SHP77 (cell line): ENCODE data around the gene ITGB1.

Experiments
- DNase-seq, 2 experiments: peaks; one replicate each; lab custom pipeline; 2025; lab: John Stamatoyannopoulos, UW

The ITGB1 gene

GRCh38 chr10:32888161-32888927, 69.7 kb downstream of the ITGB1 start:
- DNase-seq, result no peak

GRCh38 chr10:32887481-32887880, 70.5 kb downstream of the ITGB1 start:
- DNase-seq, result no peak

GRCh38 chr10:32882076-32882475, 76.0 kb downstream of the ITGB1 start:
- no peak for DNase-seq

- no peak for DNase-seq
Measured at GRCh38 chr10:32878646-32879045, 79.4 kb downstream of the ITGB1 start.

GRCh38 chr10:32877915-32878314, 80.1 kb downstream of the ITGB1 start:
- no peak for DNase-seq

- DNase-seq, result no peak
Measured at GRCh38 chr10:32865170-32865569, 92.9 kb downstream of the ITGB1 start.

GRCh38 chr10:32854435-32854834, 103.6 kb downstream of the ITGB1 start:
- no peak for DNase-seq

- no peak for DNase-seq
Measured at GRCh38 chr10:32851301-32851700, 106.7 kb downstream of the ITGB1 start.
